Measurements from ENCODE around the gene XIST. TPM values are rescaled to one million over a fixed set of nuclear protein-coding genes. Genes with fewer than 3 reads are reported as not detected.
"Not testable (repeated sequence)": the region's sequence is repeated elsewhere in the genome, so short reads cannot be mapped to it uniquely, and the experiment has no call there.

Gene XIST
- total RNA-seq, 1 donor from 2014 or later, result 1.1 TPM

DNA sequence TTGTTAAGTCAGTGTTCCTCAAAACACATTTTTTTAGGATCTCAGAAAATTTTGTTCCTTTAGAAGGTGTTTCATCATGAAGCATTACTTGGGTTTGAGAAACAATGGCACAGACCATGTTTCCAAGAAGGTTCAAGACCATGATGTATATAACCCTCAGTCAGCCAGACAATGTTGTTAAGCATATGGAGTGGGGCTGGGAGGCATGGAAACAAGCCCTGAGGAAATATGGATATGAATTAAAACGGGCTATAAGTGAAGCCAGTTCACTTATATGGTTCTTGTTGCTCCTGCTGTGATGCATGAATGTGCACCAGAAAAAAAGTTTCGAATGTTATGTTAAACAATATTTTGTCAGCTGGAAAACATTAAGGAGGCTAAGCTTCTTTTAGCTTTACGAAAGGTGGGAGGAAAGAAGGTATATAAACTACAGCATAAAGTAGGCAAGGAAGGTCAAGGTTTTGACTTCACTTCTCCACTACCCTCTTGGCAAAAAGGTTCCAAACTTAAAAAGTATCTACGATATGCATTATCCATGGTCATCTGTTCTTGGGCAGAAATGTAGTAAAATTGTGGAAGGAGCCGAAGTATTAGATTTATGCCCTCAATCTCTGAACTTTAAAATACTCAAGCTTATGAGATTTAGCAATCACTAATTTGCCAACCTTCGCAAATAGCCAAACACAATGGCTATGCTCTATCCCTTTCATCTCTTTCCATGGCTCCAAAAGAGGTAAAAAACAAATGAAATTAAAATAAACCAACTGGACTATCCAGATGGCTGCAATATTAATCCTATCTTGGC, 12.2 kb downstream of the XIST start:
- ATAC-seq (no peak), DNase-seq (ENCODE audit: low spot score) (no peak)

DNA sequence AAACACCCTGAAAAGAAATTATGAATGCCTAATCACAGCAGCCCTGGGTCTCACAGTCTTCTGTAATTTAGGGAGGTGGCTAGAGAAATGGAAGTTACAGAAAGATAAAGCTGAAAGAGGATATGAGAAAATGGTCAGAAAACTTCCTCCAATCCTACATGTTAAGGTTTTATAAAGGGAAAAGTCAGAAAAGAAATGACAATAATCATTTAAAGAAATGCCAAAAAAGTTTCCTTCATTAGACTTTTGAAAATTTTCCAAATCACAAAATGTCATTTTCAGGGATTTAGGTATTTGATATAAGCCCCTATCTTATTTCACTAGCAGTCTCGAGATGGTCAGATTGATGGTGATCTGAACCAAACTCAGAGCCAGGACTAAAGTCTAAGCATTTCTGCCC, 13.4 kb downstream of the XIST start:
- no peak for ATAC-seq
- DNase-seq (ENCODE audit: low spot score), result no peak

DNA sequence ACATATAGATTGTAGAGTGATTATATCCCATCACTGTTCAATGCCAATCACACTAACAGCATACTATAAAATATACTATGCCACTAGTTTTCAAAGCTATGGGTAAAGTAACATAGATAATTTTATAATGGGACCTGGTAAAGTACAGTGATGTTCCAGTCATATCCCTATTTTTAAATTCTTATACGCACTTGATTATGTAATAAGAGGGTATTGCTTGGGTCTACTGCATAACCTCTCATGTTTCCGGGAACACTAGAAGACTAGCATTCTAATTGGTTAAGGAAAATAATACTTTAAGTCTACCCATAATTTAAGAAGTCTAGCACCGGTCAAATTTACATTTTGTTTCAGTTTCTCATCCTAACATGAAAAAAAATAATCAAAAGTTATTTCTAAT, 14.4 kb downstream of the XIST start:
- DNase-seq (ENCODE audit: low spot score), result no peak

DNA sequence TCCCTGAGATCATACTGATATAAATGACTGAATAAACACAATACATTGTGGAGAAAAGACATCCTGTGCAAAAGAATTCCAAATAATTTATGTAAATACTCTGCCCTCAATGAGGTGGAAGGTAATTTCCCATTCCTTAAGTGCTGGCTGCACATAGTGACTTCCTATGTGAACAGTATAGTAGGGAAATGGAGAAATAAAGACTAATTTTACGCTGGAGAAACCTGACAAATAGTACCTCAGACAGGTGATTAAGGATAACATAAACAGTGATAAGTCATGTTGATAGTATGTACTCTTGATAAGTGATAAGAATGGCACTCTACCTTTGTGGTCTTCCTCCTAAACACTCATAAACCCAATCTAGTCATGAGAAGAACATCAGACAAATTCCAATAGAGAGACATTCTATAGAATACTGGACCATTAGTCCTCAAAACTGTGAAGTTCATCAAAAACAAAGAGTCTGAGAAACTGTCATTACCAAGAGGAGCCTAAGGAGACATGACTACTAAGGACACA, 15.5 kb downstream of the XIST start:
- ATAC-seq (no peak), DNase-seq (ENCODE audit: low spot score) (no peak)

More for the DNA sequence above, 14.4 kb downstream of the XIST start:
- ATAC-seq, result no peak

DNA sequence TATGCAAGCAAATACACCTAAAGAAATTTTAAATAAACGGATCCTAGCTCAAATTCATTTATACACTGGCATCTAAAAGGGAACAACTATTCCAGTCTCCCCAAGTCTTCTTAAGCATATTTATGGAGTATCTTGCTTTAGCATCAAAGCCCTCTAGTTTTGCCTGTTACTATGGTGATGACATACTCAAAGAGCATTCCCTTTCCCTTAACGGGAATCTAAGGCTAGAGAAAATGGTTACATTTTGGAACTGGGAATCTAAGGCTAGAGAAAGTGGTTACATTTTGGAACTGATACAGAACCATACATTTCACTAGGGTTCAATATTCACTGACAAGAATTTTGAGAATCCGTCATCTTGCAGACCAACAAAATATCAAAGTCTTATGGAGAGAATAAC, 18.3 kb downstream of the XIST start:
- ATAC-seq (no peak), DNase-seq (ENCODE audit: low spot score) (no peak)

DNA sequence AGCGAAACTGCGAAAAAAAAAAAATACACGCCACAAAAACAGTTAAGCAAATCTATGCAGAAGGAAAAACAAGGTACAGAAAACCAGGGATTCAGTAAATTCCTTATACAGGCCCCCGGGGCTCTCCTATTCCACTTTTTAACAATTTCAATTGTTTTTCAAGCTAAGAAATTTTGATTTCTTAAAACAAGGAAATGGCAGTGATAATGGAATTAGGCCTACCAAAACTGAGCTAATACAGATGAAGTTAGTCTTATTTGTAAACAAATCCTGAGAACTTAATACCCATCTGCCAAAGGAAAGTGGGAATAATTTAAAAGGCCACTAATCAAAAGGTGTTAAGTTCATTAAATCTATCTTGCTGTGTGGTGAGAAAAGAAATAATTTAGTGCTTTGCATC, 20.2 kb downstream of the XIST start:
- DNase-seq (ENCODE audit: low spot score) (no peak), ATAC-seq (no peak)

DNA sequence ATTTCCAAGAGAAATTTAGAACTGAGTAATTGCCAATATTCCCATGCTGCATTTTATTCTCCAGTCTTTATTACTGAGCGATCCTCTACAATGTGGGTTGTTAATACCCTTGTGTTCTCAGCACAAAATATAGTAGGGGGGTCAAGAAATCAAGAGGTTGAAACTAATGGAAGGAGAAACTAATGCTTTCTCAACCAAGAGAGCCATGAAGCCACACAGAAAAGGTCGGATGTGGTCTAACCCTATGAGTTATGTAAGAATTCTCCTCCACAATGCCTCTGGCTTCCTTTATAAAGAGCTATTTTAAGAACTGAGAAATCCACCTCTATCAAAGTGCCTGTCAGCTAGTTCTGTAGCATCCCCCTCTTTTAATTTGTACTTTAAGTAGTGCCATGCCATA, 21.0 kb downstream of the XIST start:
- ATAC-seq, result no peak
- no peak for DNase-seq (ENCODE audit: low spot score)

DNA sequence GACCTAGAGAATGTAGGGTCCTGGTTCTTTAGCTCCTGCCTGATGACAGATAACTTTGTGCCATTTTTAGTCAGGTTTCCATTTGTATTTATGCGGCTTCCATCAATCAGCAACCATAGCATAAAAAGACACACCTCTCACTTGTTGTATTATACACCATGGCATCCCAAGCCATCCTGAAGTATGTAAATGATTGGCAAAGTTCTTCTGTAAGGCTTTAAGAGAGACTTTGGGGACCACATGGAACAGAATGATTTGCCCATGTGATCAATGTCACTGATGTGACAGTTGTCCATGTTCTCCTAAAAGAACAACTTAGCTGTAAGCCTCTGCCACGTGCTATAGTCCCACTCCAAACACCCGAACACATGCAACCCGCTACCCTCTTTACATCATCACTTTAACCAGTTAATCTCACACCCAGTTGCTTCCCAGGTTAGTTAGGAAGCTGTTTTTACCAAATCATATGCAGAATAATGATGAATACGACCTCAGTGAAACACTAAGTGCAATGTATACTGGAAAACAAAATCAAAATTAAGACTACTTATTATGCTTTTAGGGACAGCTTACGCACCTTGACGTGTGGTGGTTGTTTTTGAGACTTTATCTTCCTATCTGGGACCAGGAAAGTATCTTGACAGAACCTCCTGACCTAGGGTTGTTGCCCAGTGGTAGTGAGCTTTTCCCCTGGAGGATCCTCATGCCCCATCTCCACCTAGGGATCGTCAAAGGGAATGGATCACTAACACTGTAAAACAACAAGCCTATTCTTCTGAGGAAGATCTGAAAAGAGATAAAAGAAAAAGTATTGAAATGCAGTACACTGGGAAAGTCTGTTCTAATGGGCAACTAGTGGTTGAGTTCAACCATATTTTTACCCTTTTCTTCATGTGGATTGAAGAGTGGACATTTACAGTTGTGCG, 21.8 kb downstream of the XIST start:
- ATAC-seq (no peak), DNase-seq (ENCODE audit: low spot score) (no peak)

DNA sequence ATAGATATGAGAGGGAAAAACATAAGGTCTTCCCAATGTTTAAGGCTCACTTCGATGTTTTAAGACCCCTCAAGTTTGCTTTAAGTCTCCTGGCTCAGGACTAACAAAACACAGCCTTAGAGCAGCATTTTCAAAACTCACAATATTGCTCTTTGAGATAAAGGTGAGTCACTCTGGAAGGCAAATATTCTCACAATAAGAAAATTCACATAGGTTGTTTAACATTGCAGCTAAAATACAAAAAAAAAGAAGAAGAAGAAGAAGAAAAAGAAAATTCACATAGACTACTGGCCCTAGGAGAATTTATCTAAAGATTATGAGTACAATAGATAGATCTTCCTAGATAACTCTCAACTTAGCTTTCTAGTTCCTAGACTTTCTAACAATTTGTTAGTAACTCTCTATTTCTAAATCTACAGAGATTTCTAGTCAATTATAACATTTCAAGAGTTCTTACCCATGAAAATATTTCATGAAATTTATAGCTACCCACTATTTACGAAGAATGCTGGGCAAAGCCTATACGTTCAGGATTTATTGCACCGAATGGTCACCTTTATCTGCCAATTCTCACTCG, 22.5 kb downstream of the XIST start:
- no peak for ATAC-seq
- DNase-seq (ENCODE audit: low spot score), result no peak

DNA sequence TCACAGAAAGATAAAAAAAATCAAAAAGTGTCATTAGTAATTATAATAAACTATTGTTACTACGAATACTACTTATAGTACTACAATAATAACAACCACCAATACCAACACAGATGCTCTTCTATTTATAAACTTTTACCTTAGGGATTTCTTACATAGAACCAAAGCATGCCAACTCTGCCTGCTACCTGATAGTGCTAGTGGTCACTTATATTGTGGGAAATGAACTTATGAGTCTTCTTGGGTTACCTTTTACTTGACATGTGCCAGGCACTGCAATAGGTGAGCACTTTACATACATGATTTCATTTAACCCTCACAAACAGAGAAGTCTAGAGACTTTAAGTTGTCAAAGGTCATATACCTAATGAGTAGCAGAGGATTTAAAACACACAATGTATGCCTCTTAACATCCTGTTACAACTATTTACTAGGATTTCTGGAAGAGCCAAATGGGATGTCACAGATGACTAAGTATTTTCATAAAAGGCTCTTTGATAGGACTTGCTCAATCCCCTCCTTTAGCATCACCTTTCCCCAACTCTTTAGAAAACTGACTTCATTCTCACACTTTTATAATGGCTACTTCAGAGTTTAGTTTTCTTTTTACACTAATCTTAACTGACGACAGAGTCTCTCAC, 24.3 kb downstream of the XIST start:
- no peak for ATAC-seq
- DNase-seq (ENCODE audit: low spot score), result no peak

DNA sequence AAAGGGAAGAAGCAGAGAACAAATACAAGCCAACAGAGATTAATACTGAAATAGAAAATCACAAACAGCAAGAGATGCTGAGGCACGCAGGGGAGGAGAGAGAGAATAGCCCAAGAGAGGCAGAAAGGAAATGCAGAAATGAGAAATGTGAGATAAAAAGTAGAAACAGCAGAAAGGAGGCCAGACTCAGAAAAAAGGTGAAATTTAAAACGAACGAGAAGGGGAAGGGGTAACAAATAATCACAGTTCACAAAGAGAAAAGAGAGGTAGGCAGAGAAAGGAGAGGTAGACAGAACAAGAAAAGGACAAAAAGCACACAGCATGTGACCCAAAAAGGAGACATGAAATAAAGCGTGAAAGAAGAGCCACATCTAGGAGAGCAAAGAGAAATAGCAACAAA, 25.1 kb downstream of the XIST start:
- ATAC-seq (no peak), DNase-seq (ENCODE audit: low spot score) (no peak)

DNA sequence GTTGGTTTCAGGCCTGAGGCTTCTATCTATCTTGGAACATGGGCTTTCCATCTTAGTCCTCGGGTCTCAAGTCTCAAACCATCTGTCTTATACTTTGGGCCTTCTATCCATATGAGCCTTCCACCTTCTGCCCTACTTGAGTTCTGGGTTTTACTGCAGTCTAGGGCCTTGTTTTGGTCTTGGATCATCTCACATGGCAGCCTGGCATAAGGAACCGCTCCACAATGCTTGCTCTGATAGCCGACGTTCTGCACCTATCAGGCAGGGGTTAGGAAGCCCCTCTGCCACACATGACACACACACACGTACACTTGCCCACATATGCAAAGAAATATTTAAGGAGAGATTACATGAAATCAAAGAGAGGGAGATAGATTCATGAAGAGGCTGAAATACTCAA, 25.5 kb downstream of the XIST start:
- DNase-seq (ENCODE audit: low spot score) (no peak), ATAC-seq (no peak)

DNA sequence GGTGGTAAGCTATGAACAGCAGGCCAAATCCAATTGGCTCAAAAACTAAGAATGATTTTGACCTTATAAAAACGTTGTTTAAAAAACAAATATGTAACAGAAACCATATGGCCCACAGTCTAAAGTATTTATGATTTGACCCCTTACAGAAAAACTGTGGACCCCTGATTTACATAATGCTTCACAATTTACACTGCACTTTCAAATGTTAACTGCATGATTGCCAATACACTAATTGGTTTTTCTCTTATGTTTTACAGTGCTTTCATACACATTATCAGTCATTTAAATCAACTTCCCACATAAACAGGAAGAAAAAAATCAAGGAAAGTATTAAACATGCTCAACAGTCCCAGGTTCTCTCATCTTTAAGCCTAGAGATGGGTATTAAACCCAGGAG, 26.9 kb downstream of the XIST start:
- DNase-seq (ENCODE audit: low spot score) (no peak), ATAC-seq (no peak)

DNA sequence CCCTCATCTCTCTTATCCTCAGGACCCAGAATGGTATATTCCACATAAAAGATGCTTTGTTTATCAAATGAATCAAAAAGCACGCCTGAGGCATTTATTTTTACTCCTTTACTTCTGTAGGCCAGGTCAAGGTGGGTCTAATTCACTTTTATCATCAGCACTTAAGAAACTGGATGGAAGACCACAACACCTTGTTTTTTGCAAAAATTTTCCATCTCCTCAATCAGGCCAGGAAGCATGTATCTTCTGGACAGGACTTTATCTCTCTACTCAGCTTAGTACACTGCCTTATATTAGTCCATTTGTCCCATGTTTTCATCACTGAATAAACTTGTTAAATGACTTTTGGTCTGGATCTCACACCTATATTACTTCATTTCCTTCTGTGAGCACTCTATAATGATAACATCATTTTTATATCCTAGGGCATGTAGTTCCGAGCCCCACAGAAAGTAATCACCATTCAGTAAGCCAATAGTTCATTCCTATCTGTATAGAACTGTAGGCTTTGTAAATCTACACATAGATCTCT, 29.0 kb downstream of the XIST start:
- ATAC-seq (no peak), DNase-seq (ENCODE audit: low spot score) (no peak)

DNA sequence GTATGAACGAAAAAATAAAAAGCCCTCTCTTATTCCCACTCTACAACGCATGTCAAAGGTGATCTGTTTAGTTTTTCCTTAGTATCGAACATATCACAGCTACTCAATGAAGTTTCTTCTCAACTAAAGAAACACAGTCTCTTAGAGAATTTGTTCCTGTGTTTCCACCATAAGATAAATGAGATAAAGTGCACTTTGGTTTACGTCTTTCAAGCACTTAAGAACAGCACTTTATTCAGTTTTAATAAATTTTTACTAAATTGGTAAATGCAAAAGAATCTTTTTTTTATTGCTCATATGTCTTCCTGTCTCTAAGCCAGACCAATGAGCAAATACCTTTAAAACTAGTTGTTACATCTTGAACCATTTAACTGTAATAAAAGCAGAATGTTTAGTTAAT, 29.7 kb downstream of the XIST start:
- DNase-seq (ENCODE audit: low spot score), result no peak
- ATAC-seq, result no peak

DNA sequence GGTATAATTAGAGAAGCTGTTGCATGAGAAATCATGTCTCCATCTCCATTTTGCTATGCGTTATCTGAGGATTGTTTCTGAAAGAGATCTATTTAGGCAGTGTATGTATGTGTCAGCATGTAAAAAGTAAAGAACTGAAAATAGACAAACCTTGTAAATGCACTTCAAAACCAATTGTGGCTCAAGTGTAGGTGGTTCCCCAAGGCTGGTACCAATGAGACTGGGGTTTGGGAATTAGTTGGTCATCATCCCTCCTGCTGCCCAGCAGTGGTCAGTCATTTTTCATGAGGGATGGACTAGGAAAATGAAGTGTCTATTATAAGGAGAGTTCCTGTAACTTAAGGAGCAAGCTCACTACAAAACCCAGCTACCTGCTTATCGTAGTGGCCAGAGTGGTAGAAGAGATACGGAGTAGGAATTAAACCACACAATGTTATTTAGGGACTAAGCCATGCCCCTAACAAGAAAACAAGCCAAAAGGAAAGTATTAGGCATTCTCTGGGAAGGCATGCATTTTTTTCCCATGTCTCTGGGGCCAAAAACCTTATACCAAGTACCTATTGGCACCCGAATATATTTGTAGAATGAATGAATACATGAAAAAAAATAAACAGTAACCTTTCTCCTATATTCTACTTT, 30.5 kb downstream of the XIST start:
- DNase-seq (ENCODE audit: low spot score) (no peak), ATAC-seq (no peak)

DNA sequence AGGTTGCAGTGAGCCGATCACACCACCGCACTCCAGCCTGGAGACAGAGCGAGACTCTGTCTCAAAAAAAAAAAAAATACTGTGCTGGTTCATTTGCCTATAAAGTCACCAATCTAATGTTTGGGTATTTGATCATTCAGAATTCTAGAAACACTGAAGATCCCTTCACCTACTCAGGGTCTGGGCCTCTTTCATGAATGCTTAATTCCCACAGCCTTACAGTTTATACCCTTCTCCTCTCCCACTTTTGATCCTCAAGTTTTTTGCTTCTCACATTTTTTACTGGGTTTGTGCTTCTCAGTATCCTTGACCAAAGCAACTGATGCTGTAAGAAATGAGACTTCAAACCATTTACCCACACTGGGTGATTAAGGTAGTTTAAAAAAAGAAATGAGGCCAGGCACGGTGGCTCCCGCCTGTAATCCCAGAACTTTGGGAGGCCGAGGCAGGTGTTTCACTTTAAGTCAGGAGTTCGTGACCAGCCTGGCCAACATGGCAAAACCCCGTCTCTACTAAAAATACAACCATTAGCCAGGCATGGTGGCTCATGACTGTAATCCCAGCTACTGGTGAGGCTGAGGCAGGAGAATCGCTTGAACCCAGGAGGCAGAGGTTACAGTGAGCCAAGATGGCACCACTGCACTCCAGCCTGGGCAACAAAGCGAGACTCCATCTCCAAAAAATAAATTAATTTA, 32.5 kb downstream of the XIST start:
- not testable (repeated sequence) for DNase-seq (ENCODE audit: low spot score); ATAC-seq

DNA sequence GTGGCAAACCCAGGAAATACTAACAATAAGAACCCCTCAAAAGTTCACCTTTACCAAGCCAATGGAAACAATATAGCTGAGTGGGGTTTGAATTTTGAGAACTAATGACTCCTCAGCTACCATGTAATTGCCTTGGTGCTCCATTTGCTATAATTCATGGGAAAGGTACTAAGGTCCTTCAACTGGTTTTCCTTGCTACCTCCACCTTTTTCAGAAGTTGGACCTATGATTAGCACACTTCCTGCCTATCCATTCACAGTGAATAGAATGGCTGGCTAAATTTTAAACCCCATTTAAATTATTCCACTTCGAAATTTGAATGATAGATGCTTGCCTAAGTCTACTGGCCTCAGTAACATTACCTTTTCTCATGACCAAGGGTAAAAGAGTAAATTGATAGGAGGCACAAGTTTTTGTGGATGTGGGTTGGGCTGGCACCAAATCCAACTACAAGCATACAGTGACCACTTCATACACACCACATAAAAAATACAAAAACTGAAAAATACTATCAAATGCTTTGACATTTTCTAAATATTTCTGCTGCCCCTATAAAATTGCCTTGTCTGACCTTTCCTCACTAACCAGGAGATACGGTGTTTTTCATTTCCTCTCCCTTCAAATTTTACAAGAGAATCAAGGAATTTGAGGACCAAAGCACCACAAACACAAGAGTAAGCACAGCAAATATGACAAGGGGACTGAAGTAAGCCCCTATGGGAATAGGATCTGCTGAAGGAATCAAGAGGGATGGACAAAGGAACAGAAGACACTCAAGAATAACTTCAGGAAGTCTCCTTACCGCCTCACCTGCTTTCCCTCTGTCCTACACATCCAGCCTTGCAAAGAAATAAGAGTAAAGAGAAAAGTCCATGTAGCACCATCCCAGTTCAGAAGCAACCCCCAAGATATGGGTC, 34.1 kb downstream of the XIST start:
- DNase-seq (ENCODE audit: low spot score), result no peak
- no peak for ATAC-seq

Measured in left lobe of liver (tissue), 2 donors.